Loucy (cell line): ENCODE data around the gene TMEM106A.

ENCODE experiments used
- EZH2phosphoT487 ChIP-seq: fragments of 200-600 bp; IDR thresholded peaks from 2 replicates; pipeline ENCODE4 v1.6.1; 2018; ENCODE audit warnings: antibody characterized with exemption, mild to moderate bottlenecking, moderate library complexity, borderline replicate concordance
- TF ChIP-seq, protein P1 (sequence below): fragments of 200-600 bp; sonication (generic); conservative IDR thresholded peaks from 2 replicates; pipeline ENCODE4 v1.5.1; 2014; ENCODE audit warnings: mild to moderate bottlenecking, antibody characterized with exemption, low read length

DNA sequence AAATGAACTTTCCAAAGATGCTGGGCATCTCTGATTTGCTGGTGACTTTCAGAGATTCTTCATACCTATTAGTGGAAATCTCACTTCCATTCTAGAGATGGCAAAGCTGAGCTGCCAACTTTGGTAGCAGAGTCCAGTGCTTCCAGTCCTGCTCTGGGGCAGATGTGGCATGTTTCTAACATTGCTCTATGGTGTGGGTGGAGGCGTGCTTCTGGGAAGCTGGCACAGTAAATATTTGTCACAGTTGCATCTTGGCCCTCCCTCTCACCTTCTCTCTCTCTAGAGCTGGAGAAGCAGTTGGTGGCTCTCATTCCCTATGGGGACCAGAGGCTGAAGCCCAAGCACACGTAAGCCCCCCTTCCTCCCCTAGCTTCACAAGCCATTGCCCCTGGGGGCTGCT is 1.9 kb downstream of the TMEM106A start:
- TF ChIP-seq, protein P1, sequence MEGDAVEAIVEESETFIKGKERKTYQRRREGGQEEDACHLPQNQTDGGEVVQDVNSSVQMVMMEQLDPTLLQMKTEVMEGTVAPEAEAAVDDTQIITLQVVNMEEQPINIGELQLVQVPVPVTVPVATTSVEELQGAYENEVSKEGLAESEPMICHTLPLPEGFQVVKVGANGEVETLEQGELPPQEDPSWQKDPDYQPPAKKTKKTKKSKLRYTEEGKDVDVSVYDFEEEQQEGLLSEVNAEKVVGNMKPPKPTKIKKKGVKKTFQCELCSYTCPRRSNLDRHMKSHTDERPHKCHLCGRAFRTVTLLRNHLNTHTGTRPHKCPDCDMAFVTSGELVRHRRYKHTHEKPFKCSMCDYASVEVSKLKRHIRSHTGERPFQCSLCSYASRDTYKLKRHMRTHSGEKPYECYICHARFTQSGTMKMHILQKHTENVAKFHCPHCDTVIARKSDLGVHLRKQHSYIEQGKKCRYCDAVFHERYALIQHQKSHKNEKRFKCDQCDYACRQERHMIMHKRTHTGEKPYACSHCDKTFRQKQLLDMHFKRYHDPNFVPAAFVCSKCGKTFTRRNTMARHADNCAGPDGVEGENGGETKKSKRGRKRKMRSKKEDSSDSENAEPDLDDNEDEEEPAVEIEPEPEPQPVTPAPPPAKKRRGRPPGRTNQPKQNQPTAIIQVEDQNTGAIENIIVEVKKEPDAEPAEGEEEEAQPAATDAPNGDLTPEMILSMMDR = no peak
- TF ChIP-seq EZH2phosphoT487 = no peak
